GM19240 (cell line): Measurements from ENCODE around the gene KIAA1549.
"Not testable (repeated sequence)": the region's sequence is repeated elsewhere in the genome, so short reads cannot be mapped to it uniquely, and the experiment has no call there.

Source experiments
- DNase-seq: peaks from one replicate; pipeline ENCODE4 v3.0.0; 2011; ENCODE audit warnings: low spot score; ENCODE audit not compliant: insufficient read length

The KIAA1549 gene

GRCh38 chr7:138814816-138815332 lies 166.3 kb downstream of the KIAA1549 start:
- DNase-seq = no peak

GRCh38 chr7:138813945-138814344 lies 167.2 kb downstream of the KIAA1549 start:
- no peak for DNase-seq

- DNase-seq = not testable (repeated sequence)
Measured at GRCh38 chr7:138811327-138811726, 169.9 kb downstream of the KIAA1549 start.

GRCh38 chr7:138809346-138809745 lies 171.8 kb downstream of the KIAA1549 start:
- no peak for DNase-seq

- DNase-seq = no peak
Measured at GRCh38 chr7:138804618-138805017, 176.6 kb downstream of the KIAA1549 start.

GRCh38 chr7:138802706-138803105 lies 178.5 kb downstream of the KIAA1549 start:
- no peak for DNase-seq

GRCh38 chr7:138801256-138801655 lies 179.9 kb downstream of the KIAA1549 start:
- DNase-seq = no peak

GRCh38 chr7:138799336-138800000 lies 181.7 kb downstream of the KIAA1549 start:
- no peak for DNase-seq

GRCh38 chr7:138798836-138799235 lies 182.4 kb downstream of the KIAA1549 start:
- no peak for DNase-seq

- no peak for DNase-seq
Measured at GRCh38 chr7:138797715-138798320, 183.4 kb downstream of the KIAA1549 start, which contains the start of the genes ATP6V0A4 and TMEM213. ATP6V0A4 (minus strand) TSS chr7:138798196; CDS start chr7:138771247, 26,949 bp downstream. TMEM213 (plus strand) TSS chr7:138797994; CDS start chr7:138798105, 111 bp downstream.

GRCh38 chr7:138797046-138797445 lies 184.1 kb downstream of the KIAA1549 start:
- DNase-seq = not testable (repeated sequence)

- no peak for DNase-seq
Measured at GRCh38 chr7:138796038-138796615, 185.1 kb downstream of the KIAA1549 start.

GRCh38 chr7:138785587-138786437 lies 195.4 kb downstream of the KIAA1549 start:
- no peak for DNase-seq

GRCh38 chr7:138784692-138785091 lies 196.5 kb downstream of the KIAA1549 start:
- no peak for DNase-seq
